ENCODE measurements around the gene INPP5K. TPM values are rescaled to one million over a fixed set of nuclear protein-coding genes. Genes with fewer than 3 reads are reported as not detected.
A peak's percentile ranks its signal among the peaks of the same experiment; 100 is the strongest.

The INPP5K gene
- total and polyA plus RNA-seq, 10 of the 15 experiments (the other 5 are each of a cell fraction or from before 2014, with no cell fraction given), result 0.58 to 41.2 (median 23.3) TPM

DNA sequence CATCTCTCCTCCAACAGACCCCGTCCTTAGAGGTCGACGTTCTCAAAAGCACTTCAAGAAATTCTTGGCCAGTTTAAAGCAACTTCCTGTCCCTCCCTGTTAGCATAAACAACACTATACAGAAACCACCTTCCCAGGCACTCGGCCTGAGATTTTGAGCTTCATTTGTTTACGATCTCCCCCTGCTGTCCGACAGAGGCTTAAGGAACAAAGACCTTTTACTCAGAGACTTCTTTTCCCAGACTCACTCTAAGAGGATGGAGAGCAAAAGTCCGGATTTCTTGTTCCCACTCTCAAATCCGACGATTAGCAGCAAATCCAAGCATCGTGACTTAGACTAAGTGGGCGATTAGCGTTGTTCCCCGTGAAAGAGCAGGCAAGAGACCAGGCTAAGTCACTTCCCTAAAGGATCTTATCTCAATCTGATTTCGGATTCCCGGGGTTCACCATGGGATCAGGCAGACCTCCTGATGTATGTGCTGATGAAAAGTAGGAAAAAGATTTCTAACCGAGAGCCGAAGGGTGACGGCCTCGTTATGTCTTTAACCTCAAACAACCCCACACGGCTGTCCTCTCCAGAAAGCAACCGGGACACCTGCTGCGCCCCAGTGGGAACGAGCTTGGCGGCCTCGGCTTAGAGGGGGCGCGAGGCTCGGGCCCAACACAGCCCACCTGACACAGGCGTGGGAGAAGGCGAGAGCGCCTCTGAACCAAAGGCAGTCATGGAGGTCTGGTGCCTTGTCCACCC, 598 bp downstream of the INPP5K start (continued):
- TF ChIP-seq, protein P1, sequence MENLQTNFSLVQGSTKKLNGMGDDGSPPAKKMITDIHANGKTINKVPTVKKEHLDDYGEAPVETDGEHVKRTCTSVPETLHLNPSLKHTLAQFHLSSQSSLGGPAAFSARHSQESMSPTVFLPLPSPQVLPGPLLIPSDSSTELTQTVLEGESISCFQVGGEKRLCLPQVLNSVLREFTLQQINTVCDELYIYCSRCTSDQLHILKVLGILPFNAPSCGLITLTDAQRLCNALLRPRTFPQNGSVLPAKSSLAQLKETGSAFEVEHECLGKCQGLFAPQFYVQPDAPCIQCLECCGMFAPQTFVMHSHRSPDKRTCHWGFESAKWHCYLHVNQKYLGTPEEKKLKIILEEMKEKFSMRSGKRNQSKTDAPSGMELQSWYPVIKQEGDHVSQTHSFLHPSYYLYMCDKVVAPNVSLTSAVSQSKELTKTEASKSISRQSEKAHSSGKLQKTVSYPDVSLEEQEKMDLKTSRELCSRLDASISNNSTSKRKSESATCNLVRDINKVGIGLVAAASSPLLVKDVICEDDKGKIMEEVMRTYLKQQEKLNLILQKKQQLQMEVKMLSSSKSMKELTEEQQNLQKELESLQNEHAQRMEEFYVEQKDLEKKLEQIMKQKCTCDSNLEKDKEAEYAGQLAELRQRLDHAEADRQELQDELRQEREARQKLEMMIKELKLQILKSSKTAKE (IDR thresholded peaks at IDR 0.05; ENCODE audit: low read depth, poor library complexity, severe bottlenecking), result peak; percentile 68
- no peak for TF ChIP-seq MTA3 (IDR thresholded peaks at IDR 0.05; ENCODE audit: borderline replicate concordance, low read length)
- no peak for TF ChIP-seq DPF2 (IDR thresholded peaks at IDR 0.05)
- TF ChIP-seq YY1 (IDR thresholded peaks at IDR 0.05; ENCODE audit: low read depth, low read length), result 0 out of 2 replicates have a peak, but pooled peaks have one; percentile 28
- peak; percentile 89 for TF ChIP-seq RAD21 (IDR thresholded peaks at IDR 0.05; ENCODE audit: insufficient read depth, low read depth, low read length)
- no peak for TF ChIP-seq MEF2B (IDR thresholded peaks at IDR 0.05; ENCODE audit: partially characterized antibody, poor library complexity, severe bottlenecking)
- TF ChIP-seq GATAD2B (conservative IDR thresholded peaks at IDR 0.05; ENCODE audit: low read depth), result no peak
- no peak for TF ChIP-seq SP1 (IDR thresholded peaks at IDR 0.05; ENCODE audit: low read depth, low read length)
- no peak for TF ChIP-seq ZZZ3 (IDR thresholded peaks at IDR 0.05; ENCODE audit: control insufficient read depth, insufficient read length, low read depth)
- 0 out of 2 replicates have a peak, but pooled peaks have one; percentile 57 for TF ChIP-seq LARP7 (IDR thresholded peaks at IDR 0.05)
- 0 out of 4 replicates have a peak, but pooled peaks of 1 of the 2 experiments have one; percentile 7 for TF ChIP-seq IKZF2 (IDR thresholded peaks at IDR 0.05)
- no peak for TF ChIP-seq ASH2L (IDR thresholded peaks at IDR 0.05; ENCODE audit: borderline replicate concordance, low read depth)
- TF ChIP-seq, protein P2, sequence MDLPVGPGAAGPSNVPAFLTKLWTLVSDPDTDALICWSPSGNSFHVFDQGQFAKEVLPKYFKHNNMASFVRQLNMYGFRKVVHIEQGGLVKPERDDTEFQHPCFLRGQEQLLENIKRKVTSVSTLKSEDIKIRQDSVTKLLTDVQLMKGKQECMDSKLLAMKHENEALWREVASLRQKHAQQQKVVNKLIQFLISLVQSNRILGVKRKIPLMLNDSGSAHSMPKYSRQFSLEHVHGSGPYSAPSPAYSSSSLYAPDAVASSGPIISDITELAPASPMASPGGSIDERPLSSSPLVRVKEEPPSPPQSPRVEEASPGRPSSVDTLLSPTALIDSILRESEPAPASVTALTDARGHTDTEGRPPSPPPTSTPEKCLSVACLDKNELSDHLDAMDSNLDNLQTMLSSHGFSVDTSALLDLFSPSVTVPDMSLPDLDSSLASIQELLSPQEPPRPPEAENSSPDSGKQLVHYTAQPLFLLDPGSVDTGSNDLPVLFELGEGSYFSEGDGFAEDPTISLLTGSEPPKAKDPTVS (IDR thresholded peaks at IDR 0.05; ENCODE audit: low read depth, low read length), result no peak
- peak; percentile 45 for TF ChIP-seq FOXK2 (IDR thresholded peaks at IDR 0.05)
- TF ChIP-seq, protein P3, sequence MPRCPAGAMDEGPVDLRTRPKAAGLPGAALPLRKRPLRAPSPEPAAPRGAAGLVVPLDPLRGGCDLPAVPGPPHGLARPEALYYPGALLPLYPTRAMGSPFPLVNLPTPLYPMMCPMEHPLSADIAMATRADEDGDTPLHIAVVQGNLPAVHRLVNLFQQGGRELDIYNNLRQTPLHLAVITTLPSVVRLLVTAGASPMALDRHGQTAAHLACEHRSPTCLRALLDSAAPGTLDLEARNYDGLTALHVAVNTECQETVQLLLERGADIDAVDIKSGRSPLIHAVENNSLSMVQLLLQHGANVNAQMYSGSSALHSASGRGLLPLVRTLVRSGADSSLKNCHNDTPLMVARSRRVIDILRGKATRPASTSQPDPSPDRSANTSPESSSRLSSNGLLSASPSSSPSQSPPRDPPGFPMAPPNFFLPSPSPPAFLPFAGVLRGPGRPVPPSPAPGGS (IDR thresholded peaks at IDR 0.05; ENCODE audit: borderline replicate concordance, insufficient read depth, low read depth, low read length, poor library complexity, severe bottlenecking), result no peak
- TF ChIP-seq ETV6 (conservative IDR thresholded peaks at IDR 0.05 in 1 of 2, IDR thresholded peaks at IDR 0.05 in 1 of 2; ENCODE audit: borderline replicate concordance in 1 of 2, low read depth in 1 of 2), result no peak
- TF ChIP-seq ZNF217 (IDR thresholded peaks at IDR 0.05), result no peak
- TF ChIP-seq ZNF274 (IDR thresholded peaks at IDR 0.05; ENCODE audit: insufficient read depth, insufficient read length), result no peak
- TF ChIP-seq HDAC6 (IDR thresholded peaks at IDR 0.05; ENCODE audit: unreplicated experiment), result no peak
- TF ChIP-seq SMARCA5 (IDR thresholded peaks at IDR 0.05), result no peak
- no peak for TF ChIP-seq JUND (IDR thresholded peaks at IDR 0.05; ENCODE audit: low read depth, low read length)
- TF ChIP-seq, protein P4, sequence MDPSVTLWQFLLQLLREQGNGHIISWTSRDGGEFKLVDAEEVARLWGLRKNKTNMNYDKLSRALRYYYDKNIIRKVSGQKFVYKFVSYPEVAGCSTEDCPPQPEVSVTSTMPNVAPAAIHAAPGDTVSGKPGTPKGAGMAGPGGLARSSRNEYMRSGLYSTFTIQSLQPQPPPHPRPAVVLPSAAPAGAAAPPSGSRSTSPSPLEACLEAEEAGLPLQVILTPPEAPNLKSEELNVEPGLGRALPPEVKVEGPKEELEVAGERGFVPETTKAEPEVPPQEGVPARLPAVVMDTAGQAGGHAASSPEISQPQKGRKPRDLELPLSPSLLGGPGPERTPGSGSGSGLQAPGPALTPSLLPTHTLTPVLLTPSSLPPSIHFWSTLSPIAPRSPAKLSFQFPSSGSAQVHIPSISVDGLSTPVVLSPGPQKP (IDR thresholded peaks at IDR 0.05; ENCODE audit: low read depth, low read length), result 0 out of 2 replicates have a peak, but pooled peaks have one; percentile 45
